T-helper 2 cell treated with Interferon-gamma antibody and Interleukin-4, amounts not matched to agents 100 ng/mL and 5 ng/mL, for 36 hours (primary cell): ENCODE data around the gene RAD51B. TPM values are rescaled to one million over a fixed set of nuclear protein-coding genes. Genes with fewer than 3 reads are reported as not detected.
"Not testable (repeated sequence)": the region's sequence is repeated elsewhere in the genome, so short reads cannot be mapped to it uniquely, and the experiment has no call there.

Experiments used
- intact Hi-C: fragments of 100-400 bp; cut with micrococcal nuclease; formaldehyde crosslinking; loops from one replicate; pipeline ENCODE4 v1.15.1; 2023
- total RNA-seq: library from RNA; stranded (reverse); gene quantifications from 2 replicates; pipeline ENCODE4 v1.2.3, GENCODE V29; 2022

RAD51B gene
- total RNA-seq, 1 donor from 2014 or later, result 31.7 TPM

DNA sequence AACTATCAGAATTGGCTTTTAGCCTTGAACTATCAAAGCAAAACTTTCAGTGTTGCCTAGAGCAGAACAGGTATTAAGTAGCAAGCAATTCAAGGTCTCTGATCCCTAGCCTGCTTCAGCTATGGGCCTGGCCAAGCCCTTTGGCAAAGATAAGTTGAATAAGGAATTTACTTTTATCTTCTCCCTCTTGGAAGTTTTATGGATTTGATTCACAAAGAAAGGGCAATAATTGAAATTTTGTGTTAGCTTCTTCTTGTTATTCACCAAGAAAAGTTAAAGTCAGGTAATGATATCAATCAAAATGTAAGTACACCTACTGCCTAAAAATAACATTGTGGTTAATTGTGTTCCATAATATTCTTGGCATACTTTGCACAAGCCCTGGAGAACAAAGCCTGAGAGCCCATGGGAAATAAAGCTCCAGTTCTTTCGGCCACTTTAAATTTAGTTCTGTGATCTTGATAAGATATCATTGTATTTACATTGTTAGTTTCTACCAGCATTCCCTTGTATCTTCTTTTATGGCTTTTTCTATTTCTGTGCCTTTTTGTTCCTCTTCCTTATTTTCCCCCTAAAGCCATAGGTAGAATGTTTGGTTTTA, 158.0 kb downstream of the RAD51B start:
- intact Hi-C loops, result no loop called here

DNA sequence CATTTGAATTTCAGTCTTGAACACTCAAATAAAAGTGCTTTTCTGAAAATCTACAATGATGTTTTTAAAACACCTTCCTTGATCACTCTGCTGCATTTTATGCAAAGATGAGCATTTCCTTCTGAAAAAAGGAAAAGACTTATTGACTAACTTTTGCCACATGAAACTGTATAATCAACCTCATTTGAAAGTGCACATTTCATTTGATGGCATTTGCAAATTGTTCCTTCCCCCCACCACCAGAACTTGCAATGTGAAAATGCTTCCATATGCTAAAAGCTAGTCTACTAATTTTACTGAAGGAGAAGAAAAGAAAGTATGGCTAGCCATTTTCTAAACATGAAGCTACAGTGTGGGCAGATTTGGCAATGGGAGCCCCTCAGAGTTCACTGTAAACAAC, 159.2 kb downstream of the RAD51B start:
- intact Hi-C loops, result no loop called here

DNA sequence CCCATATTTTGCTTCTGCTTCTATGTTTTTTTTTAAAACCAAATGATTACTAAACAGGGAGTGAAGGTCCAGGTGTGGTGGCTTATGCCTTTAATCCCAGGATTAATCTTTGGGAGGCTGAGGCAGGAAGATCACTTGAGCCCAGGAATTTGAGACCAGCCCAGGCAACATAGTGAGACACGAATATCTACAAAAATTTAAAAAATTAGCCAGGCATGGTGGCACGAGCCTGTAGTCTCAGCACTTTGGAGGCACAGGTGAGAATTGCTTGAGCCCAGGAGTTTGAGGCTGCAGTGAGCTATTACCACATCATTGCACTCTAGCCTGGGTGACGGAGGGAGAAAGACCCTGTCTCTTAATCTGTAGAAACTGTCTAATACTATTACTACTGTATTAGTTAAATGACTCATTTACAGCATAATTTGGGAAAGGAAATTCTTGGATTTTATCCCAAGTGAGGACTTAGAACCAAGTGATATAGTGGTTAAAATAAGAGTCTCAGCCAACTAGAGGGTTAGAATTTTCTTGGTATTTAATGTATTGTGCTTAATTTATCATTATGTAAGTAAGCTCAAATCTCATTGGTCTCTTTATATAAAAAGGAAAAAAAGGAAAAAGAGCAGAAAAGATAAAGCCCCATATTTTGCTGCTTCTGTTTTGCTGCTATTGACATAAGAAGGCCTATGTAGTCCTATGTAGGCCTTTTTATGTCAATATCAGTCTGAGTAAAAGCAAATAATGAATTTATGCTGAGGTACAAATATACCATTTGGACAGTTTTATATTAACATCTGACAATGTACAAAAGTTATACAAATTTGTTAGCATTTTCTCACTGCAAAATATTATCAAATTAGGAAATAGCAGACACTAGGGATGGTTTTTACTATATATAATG, 163.4 kb downstream of the RAD51B start:
- intact Hi-C loops, result no loop called here

DNA sequence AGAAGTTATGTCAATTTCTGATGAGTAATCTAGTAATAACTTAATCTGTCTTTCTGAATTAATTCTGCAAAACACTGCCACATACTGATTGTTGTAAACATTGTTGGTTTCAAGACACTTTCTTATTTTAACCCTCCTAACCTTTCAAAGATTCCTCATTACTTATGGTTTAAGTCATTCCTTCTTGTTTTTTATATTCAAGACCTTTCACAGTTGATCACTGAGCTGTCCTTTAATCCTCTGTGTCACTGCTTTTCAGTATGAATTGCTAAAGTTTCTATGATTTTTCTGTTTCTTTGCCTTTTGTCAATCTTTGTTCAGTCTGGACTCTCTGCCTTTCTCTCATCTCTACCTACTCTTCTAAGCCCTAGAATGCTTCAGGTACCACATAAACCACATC, 164.7 kb downstream of the RAD51B start:
- intact Hi-C loops, result no loop called here

DNA sequence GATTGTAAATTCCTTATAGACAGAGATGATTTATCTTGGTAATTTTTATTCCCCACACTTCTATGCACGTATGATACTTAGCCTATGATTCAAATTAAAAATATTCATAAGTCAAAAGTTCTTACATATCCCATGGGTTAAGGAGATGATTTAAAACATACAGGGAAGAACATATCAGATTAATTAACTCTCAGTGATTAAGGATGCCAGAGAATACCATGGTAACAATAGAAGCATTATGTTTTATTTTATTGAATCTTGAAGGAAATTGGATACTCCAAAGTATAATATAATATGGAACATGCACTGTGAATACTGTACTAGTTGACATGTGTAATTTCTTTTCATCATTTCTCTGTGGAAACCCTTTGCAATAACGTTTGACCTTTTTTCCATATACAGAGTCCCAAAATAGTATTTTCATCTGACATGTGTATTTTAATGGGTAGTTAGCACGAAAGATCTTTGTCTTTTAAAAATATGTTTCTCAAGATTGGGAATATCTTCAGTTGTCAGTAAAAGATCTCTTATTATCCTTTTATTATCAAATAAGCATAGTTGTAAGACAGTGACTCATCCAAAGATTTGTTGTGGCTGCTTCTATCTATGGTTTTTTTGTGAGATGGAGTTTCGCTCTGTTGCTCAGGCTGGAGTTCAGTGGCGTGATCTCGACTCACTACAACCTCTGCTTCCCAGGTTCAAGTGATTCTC, 166.7 kb downstream of the RAD51B start:
- intact Hi-C loops, result no loop called here

DNA sequence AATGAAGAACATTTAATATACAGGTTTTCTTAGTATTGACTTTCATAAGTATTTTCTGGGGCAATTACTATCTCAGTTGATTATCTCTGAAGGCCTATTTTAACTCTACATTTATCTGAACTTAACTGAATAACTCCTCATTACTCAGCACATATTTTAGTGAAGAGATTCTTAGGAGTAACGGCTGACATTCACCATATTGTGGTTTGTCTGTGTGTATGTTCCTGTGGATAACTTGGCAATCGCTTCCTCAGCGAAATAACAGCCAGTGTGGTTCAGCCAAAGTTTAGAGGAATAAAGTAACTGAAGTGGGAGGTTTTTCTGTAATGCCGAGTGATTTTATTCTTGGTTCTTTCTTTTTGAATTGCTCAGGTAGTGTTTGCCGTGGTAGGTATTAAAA, 168.0 kb downstream of the RAD51B start:
- intact Hi-C loops, result no loop called here

DNA sequence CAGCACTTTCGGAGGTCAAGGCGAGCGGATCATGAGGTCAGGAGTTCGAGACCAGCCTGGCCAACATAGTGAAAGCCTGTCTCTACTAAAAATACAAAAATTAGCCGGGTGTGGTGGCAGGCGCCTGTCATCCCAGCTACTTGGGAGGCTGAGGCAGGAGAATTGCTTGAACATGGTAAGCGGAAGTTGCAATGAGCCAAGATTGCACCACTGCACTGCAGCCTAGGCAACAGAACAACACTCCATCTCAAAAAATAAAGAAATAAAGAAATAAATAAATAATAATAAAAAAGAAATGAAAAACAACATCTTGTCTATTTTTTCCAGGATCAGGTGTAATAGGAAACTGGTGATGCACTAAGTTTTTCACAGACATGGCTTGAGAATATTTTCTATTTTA, 168.6 kb downstream of the RAD51B start:
- intact Hi-C loops, result not testable (repeated sequence)

DNA sequence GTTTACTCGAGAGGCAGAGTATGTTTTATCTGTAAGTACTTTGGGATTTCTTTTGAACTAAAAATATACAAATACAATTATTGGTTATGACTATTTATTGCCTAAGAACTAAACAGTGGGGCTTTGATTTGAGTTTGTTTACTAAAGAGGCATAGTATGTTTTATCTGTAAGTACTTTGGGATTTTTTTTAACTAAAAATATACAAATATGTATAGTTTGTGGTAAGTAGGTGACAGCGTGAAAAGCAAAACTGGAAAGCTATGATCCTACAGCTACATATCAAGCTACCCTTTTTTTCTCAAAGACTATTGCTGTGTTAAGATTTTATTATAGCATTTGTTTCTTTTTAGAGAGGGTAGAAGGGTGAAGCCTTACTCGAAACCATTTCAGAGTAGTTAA, 171.0 kb downstream of the RAD51B start:
- intact Hi-C loops, result no loop called here

DNA sequence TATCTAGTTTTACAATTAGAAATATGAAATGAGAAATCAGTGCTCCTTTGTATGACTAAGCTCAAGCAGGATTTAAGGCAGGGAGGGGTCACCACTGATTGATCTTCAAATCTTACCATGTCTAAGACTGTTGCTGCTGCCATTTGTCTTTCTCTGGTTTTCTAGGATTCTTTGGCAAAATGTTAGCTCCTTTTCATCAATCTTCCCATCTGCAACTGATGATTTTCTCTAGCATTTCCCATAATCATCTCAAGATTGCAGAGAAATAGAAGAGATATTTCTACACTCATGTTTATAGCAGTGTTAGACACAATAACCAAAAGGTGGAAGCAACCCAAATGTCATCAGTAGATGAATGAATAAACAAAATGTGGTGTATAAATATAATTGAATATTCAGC, 175.0 kb downstream of the RAD51B start:
- intact Hi-C loops, result no loop called here

DNA sequence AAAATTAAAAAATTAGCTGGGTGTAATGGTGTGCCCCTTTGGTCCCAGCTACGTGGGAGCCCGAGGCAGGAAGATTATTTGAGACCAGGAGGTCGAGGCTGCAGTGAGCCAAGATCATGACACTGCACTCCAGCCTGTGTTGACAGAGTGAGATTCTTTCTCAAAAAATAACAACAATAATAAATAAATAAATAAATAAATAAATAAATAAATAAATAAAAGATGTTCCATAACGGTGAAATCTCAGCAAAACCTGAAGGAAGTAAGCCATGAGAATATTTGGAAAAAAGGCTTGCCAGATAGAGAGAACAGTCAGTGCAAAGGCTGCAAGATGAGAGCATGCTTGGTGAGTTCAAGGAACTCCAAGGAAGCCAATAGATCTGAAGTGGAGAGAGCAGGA, 176.7 kb downstream of the RAD51B start:
- intact Hi-C loops, result no loop called here

DNA sequence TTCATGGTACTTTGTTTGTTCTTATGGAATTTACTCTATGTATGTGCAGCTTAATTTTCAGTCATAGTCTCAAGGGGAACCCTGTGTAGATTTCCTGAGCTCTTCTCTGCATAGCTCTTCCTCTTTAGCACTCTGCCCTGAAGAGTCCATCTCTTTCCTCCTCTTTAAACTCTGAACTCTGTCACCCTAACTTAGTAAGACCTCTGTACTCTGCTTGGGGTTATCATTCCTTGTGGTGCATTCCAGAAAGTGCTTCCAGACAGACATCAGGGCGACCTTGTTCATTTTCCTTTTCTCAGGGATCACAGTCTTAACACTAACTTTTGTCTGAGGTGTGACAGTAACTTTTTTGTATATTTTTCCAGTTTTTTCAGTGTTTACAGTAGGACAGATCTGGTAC, 179.3 kb downstream of the RAD51B start:
- intact Hi-C loops, result no loop called here

DNA sequence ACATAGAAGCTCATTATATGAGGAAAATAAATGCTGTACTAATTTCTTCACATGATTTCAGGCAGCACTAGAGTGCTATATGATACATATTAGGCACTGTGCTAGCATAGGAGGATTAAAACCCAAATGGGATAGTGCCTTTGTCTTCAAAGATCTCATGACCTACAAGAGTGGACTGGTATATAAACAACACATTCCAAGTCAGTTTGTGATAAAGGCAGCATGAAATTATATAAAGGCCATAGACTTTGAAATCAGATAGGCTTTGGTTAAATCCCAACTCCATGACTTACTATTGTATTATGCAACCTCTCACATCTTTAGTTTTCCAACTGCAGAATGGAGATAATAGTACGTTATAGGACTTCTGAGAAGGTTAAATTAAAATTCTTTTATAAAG, 179.7 kb downstream of the RAD51B start:
- intact Hi-C loops, result no loop called here

DNA sequence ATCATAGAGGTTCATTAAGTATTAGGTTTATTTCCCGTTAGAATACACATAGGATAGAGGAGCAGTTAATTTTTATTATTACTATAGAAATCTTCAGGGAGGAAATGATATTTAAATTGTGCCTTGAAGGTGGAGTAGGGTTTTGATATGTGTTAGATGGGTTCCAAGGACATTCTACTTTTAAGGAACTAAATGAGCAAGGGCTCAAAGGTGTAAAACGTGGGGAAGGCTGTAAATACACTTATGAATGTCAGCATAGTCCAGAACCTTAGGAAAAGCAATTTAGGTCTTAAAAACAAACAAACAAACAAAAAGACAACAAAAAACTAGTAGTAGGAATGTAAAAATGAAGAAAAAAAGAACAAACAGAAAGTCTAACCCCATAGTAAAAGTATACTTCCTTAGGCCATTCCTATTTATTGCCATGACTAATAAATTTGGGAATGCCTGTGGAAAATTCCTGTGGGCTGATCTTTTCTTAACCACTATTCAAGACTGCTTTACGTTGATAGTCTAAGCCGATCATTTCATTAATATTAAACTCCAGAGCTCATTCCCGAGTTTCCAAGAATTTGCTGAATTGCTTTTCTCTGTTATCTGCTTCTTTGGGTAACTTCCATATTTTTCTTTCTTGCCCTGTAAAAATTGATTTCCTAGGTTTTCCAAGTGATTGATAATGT, 180.3 kb downstream of the RAD51B start:
- intact Hi-C loops, result no loop called here

DNA sequence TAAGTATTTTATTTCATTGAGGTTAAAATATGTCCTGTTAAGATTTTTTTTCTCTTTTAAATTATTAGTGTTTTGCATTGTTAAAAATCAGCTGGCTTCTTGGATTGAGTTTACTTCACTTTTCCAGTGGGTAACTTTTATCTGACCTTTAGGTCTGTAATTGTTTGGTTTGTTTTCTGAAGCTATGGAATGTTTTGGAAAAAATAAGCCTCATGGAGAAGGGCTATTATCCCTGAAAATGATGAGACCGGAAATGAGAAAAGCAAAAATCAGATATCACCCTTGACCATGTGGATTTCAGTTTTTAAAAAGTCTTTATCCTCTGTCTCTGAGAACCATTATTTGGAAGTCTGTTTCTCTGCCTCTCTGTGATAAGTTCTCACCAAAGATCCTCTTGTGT, 180.9 kb downstream of the RAD51B start:
- intact Hi-C loops, result no loop called here

DNA sequence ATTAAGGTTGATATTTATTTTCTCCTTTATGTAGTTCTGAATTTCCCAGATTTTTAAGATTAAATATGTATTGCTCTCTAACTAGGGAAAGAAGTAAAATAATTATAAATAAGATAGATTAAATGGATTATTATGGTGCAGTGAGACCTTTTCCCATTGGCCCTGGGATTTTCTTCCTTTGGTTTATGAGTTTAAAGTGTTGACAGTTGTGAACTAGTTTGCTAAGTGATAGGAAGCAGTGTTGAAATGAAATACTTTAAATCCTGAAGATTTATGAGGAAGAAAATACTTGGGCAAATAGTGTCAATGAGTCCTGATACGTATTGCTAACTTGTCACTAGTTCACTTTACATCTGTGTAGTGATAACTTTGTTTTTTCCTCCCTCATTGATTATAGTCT, 188.9 kb downstream of the RAD51B start:
- intact Hi-C loops, result no loop called here

DNA sequence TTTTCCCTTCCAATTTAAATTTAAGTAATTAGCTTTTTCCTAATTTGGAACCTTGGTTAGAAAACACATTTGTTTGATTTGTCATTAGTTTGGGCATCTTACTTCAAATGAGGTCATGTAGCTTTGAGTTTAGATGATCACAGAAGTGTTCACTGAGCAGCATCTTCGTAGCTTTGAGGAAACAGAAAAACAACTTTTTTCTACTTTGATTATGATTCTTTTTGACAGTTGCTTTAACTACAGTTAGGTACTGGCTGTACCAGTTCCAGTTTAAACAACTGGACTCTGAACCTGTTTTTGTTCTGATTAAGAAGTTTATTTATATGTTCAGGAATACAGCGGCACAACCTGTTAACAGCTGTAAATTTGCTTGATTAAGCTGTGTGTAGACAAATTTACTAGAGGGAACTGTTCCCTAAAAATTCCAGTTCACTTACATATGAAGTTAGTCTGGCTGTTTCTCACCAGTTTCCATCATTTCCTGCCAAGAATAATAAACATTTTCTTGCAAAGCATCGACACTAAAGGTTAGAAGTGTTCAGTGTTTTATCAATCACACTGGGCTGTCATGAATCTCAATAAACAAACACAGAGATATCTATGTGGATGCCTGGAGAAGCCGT, 191.9 kb downstream of the RAD51B start:
- intact Hi-C loops, result no loop called here

DNA sequence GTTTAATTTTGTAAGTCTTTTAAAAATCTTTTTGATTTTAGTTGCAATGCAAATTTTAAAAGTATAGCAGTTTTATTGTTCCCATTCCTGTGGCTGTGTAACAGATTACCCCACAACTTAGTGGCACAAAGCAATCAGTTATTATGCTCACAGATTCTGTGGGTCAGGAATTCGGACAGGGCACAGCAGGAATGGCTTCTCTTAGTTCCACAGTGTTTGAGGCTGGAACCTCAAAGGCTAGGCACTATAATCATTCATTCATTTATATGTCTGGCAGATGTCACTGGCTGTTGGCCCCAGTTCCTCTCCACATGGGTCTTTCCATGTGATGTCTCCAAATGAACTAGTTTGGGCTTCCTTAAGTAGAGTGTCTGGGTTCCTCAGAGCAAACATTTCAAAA, 193.3 kb downstream of the RAD51B start:
- intact Hi-C loops, result no loop called here

DNA sequence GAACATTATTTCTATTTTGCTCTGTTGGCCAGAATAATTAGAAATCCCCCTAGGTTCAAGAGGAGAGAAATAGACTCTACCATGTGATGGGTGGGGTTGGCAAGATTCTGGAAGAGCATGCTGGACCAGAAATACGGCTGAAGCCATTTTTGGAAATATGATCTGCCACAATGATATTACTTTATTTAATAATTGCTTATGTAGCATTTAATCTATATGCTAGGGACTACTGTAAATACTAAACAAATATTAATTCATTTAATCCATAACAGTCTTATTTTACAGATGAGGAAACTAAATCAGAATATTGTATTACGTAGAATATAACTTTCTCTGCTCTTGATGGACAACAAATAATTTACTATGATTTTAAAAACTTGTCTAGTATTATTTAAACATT, 193.7 kb downstream of the RAD51B start:
- intact Hi-C loops, result no loop called here

DNA sequence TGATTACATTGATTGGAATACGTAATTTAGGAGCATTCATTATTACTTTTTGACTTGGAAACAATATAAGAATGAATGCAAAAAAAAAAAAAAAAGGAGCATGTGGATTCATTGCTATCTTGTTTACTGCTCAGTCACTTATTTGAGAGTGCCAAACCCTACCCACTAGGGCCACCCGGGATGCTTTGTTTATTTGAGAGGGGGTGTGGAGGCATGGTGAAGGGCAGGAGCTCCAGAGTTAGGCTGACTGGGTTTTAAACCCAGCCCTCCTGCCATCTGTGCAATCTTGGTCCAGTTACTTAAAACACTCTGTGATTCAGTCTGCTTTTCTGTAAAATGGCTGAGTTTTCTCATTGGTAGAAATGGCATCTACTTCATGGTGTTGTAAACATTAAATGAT, 195.2 kb downstream of the RAD51B start:
- intact Hi-C loops, result no loop called here

DNA sequence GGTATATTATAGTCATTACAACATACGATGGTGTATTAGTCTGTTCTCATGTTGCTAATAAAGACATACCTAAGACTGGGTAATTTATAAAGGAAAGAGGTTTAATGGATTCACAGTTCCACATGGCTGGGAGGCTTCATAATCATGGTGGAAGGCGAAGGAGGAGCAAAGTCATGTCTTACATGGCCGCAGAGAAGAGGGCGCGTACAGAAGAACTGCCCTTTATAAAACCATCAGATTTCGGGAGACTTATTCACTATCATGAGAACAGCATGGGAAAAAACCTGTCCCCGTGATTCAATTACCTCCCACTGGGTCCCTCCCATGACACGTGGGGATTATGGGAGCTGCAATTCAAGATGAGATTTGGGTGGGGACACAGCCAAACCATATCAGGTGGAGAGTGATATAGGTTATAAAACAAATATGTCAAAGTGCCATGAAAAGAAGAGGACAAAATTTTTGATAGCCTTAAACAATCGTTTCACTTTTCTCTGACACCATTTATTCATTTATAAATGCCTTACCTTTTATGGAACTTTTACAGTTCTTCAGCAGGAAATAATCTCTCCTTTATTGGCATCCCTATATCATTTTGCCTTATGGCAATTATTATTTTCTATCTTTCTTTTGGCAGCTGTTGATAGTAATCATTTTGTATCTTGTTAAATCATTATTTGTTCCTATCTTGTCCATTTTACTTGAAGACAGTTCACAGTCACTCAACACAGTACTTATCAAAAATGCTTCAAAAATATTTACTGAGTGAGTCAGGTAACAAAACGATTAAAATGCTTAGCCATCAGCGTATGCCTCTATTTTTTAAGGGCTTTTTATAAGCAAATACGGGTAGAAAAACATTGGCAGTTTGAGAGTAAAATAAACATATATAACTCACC, 196.0 kb downstream of the RAD51B start:
- intact Hi-C loops, result no loop called here
